ENCODE measurements around the gene TAAR2. TPM values are rescaled to one million over a fixed set of nuclear protein-coding genes. Genes with fewer than 3 reads are reported as not detected.
A peak's percentile ranks its signal among the peaks of the same experiment; 100 is the strongest.

Gene TAAR2
- total and polyA plus RNA-seq, 2 of the 13 experiments (the other 11 are each of a cell fraction or from before 2014, with no cell fraction given) = not detected

DNA sequence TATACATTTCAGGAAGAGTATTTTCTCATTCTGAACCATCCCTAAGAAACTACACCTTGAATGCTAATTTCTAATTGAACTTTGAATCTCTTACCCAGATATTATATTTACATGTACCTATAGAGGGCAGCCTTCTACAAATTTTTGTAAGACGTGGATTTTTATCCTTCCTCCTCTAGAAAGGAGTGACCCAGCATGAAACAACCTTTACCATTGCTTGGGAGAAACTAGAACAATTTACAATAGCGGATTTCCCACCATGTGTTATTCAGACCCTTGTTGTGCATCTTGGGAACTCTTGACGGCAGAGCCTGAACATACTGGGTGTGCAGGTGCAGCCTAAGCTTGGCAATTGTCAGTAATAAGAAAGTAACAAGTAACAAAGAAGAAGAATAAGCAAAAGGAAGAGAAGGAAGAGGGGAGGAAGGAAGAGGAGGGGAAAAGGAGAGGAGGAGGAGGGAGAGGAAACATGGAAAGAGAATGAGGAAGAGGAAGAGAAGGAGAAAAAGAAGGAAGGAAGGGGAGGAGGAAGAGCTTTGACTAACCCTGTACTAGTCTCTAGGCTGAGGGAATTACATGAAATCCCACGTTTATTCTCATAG, 45.7 kb upstream of the TAAR2 start:
- FAIRE-seq (no peak), DNase-seq (ENCODE audit: low spot score) (peak; percentile 20), ATAC-seq (peak; percentile 72)
- Histone ChIP-seq H3K27me3 (ENCODE audit: control insufficient read depth in 1 of 2, insufficient read depth in 2 of 2, low read length in 2 of 2) (no peaks in the 10 kb centered on the region; a peak in 1 of 5 replicates), H3K9me3 (ENCODE audit: low read length) (no peaks in the 10 kb centered on the region), H3K9ac (ENCODE audit: insufficient read depth, low read depth, low read length) (no peak overlapping the region), H4K20me1 (ENCODE audit: insufficient read depth, low read length) (no peaks in the 10 kb centered on the region), H3K79me2 (ENCODE audit: insufficient read depth, low read length) (no peaks in the 10 kb centered on the region), H3K36me3 (replicated peaks in 1 of 2; ENCODE audit: control insufficient read depth in 1 of 2, insufficient read depth in 2 of 2, low read length in 2 of 2) (no peaks in the 10 kb centered on the region), H3K27ac (ENCODE audit: extremely low read length, insufficient read depth, low read length) (no peak overlapping the region), H3K4me2 (ENCODE audit: low read depth, low read length) (no peak overlapping the region), H3K4me1 (ENCODE audit: insufficient read depth, low read length) (peaks cover 24% of the 10 kb centered on the region), H2AFZ (ENCODE audit: low read length) (no peak overlapping the region), H3K4me3 (replicated peaks in 1 of 3; ENCODE audit: insufficient read depth in 1 of 3, low read depth in 2 of 3, low read length in 3 of 3) (no peak overlapping the region)
- intact Hi-C loops (cut with micrococcal nuclease; ENCODE audit: unreplicated experiment) (loop anchor here (1.0 to 5.0 kb wide), 5 partner anchors 46 to 137 kb away; no protein-coding TSS in a partner anchor), in situ Hi-C loops (cut with HindIII; ENCODE audit: extremely low pct_ligation_motif_present, low pct_unique_long_range_greater_than_20kb) (loop anchor here (5.0 kb wide), 1 partner anchor 98 kb away; no protein-coding TSS in a partner anchor)
- WGBS (ENCODE audit: low lambda C conversion rate) = 0% methylated on average over 4 of the region's 4 CpGs
- BruUV-seq (replicated peaks) = no TSS peak
- ChIA-PET POLR2A (no interaction called here), CTCF (ENCODE audit: low intra/inter-chr PET ratio, low total read pairs) (interaction anchor here (1.6 to 4.0 kb wide), 2 partner anchors 99 to 129 kb away, joined by 11 to 80 read pairs; partner anchors contain the start of gene SLC18B1)
- TF ChIP-seq RCOR2 (CRISPR knock-in tag; IDR thresholded peaks at IDR 0.05) = no peak
- TF ChIP-seq SOX6 (IDR thresholded peaks at IDR 0.05) = no peak
- TF ChIP-seq SOX6 (CRISPR knock-in tag; IDR thresholded peaks at IDR 0.05) = 0 out of 2 replicates have a peak, but pooled peaks have one; percentile 11
- peak; percentile 91; the same call in 1 of the 2 replicates for TF ChIP-seq ZNF512B (CRISPR knock-in tag; IDR thresholded peaks at IDR 0.05; ENCODE audit: borderline replicate concordance)
- peak; percentile 49; the same call in 1 of the 2 replicates for TF ChIP-seq RAD21 (CRISPR knock-in tag; IDR thresholded peaks at IDR 0.05)
- TF ChIP-seq, protein P1, sequence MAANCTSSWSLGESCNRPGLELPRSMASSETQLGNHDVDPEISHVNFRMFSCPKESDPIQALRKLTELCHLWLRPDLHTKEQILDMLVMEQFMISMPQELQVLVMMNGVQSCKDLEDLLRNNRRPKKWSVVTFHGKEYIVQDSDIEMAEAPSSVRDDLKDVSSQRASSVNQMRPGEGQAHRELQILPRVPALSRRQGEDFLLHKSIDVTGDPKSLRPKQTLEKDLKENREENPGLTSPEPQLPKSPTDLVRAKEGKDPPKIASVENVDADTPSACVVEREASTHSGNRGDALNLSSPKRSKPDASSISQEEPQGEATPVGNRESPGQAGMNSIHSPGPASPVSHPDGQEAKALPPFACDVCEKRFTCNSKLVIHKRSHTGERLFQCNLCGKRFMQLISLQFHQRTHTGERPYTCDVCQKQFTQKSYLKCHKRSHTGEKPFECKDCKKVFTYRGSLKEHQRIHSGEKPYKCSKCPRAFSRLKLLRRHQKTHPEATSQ (CRISPR knock-in tag; IDR thresholded peaks at IDR 0.05; ENCODE audit: borderline replicate concordance) = no peak
- TF ChIP-seq ARID3A (IDR thresholded peaks at IDR 0.05; ENCODE audit: low read depth, low read length) = peak; percentile 57; the same call in 1 of the 2 replicates
- TF ChIP-seq, protein P2, sequence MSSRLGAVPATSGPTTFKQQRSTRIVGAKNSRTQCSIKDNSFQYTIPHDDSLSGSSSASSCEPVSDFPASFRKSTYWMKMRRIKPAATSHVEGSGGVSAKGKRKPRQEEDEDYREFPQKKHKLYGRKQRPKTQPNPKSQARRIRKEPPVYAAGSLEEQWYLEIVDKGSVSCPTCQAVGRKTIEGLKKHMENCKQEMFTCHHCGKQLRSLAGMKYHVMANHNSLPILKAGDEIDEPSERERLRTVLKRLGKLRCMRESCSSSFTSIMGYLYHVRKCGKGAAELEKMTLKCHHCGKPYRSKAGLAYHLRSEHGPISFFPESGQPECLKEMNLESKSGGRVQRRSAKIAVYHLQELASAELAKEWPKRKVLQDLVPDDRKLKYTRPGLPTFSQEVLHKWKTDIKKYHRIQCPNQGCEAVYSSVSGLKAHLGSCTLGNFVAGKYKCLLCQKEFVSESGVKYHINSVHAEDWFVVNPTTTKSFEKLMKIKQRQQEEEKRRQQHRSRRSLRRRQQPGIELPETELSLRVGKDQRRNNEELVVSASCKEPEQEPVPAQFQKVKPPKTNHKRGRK (CRISPR knock-in tag; IDR thresholded peaks at IDR 0.05) = peak; percentile 95
- TF ChIP-seq SRY (CRISPR knock-in tag; IDR thresholded peaks at IDR 0.05) = no peak
- no peak for TF ChIP-seq NFAT5 (CRISPR knock-in tag; IDR thresholded peaks at IDR 0.05)
